HG03045 (cell line): ENCODE results near the gene IFNB1.

Experiments used
- ATAC-seq: cut with Tn5 transposase; IDR thresholded peaks from one replicate; pipeline ENCODE4 v1.9.1; 2021; ENCODE audit warnings: mild to moderate bottlenecking, moderate library complexity; ENCODE audit not compliant: unreplicated experiment

IFNB1 gene

DNA sequence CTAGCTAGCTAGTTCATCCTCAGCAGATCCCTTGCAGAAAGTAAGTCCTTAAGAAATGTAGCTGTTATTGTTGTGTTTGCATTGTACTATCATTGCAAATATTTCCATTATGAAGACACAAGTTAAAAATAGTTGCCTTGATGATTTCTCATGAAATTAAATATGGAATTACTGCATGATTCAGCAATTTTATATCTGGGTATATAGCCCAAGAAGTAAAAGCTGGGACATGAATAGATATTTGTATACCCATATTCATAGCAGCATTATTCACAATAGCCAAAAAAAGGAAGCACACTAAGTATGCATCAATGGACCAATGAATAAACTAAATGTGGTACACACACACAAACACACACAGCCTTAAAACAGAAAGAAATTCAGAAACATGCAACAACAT lies 6.8 kb downstream of the IFNB1 start:
- no peak for ATAC-seq

DNA sequence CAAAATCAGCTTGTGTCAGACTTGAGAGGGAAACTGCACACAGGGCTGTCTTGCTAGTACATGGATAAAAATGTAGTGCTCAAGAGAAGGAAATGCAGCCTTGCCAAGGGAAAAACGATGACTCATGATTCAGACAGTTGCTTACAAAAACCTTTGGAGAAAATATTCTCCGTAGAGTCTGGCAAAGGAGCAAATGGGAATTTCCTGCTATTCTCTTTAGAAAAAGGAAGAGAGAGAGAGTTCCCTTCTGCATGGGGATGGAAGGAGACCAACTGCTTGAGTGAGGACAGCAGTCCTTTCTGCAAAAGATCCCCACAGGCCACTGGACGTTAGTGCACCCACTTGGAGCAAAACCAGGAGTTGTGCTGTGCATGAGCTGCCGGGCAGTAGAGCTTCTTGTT lies 7.6 kb downstream of the IFNB1 start:
- ATAC-seq = no peak

DNA sequence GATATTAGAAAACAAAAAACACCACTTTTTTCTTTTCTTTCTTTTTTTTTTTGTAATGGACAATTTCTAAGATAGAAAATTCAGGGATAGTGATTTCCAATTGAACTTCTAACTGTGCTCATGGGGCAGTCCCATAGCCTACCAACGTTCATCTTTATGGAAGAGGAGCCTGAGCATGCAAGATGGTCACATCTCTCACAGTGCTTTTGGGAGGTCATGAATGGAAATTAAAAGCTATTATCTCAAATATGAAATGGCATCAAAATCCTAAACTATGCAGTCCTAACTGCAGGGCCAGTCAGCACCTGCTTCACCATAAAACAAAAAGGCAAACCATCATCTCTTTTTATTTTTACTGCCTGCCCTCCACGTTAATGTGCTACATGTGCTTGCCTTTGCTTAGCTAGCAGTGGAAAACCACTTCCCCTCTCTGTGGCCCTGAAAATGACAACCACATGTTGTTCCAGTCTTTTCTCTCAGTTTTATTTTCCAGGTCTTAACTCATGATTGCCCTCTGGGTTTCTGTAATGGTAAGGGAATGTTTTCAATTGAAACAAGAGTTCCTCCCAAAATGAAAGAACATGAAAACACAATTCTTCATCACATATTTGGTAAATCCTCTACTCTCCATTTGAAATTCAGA lies 16.7 kb downstream of the IFNB1 start:
- no peak for ATAC-seq

DNA sequence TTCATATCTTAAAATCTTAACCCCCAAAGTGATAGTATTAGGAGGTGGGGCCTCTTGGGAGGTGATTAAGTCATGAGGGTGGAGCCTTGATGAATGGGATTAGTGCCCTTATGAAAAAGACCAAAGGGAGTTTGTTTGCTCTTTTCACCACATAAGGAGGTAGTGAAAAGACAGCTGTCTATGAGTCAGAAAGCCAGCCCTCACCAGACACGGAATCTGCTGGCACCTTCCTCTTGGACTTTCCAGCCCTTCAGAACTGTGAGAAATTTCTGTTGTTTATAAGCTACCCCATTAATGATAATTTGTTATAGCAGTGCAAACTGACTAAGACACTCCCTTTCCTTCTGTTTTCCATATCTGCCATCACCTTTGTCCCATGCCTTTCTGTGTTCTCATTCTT lies 20.8 kb downstream of the IFNB1 start:
- no peak for ATAC-seq

DNA sequence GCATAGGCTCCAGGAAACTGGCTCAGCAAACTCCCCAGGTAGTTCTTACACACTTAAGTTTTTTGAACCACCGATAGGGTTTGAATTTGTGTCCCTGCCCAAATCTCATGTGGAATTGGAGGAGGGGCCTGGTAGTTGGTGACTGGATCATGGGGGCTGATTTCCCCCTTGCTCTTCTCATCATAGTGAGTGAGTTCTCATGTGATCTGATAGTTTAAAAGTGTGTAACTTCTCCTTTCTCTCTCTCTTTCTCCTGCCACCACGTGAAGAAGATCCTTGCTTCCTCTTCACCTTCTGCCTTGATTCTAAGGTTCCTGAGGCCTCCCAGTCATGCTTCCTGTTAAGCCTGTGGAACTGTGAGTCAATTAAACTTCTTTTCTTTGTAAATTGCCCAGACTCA lies 23.9 kb downstream of the IFNB1 start:
- ATAC-seq = no peak

DNA sequence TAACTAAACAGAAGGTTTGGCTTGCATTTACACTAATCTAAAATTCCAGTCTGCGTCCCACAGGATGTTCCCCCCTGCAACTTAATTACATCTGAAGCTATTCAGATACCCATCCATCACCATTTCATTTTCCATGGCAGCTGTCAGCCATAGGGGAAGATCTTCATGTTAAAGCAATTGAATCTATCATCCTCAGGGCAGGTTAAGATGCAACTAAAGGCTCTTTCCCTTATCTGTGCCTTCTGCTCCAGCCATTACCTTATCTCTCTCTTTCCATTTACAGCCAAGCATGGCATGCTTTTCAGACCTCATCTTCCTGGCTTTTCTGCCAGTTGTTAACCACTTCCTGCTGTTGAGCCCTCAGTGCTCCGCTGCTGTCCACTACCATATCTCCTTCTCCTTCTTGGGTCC lies 30.5 kb downstream of the IFNB1 start:
- ATAC-seq = no peak

DNA sequence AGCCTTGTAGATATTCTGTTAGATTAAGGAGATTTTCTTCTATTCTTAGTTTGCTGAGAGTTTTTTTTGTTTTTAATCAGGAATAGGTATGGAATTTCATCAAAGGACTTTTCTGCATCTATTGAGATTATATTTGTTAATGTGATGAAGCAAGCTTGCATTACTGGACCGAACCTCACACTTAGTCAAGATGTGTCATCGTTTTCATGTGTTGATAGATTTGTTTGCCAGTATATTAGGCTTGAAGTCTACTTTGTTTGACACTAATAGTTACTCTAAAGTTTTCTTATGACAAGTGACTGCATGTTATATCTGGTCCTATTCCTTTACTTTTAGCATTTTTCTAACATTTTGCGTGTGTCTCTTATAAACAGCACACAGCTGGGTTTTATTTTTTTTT lies 33.9 kb downstream of the IFNB1 start:
- ATAC-seq = no peak

DNA sequence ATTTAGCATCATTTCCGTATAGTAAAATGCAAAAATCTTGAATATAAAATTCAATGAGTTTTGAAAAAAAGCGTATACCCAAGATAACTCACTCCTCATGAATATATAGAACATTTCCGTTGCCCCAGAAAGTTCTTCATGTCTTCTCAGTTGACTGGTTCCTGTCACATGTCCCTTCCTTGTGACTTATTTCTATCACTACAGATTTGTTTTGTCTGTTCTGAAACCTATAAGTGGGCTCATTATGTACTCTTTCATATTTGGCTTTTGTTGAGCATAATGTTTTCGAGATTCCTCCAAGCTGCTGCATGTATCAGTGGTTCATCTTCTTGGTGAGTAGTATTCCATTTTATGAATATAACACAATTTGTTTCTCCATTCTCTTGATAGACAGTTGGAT lies 35.3 kb downstream of the IFNB1 start:
- no peak for ATAC-seq

DNA sequence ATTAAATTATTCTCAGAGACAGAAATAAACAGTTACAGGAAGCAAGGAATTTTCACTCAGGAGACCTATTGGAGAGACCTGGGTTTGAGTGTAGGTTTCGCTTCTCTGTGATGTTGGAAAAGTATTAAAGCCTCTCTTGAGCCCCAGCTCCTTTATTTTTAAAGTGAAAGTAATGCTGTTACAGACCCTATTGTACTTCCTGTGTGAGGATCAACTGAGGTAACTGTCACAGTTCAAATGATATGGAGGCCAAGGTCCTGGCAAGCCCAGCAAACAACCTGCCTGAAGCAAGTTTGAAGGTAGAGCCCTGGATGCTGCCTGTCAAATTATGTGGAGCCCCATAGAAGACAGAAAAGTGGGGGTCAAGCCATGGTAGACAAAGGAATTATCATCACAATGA lies 38.4 kb downstream of the IFNB1 start:
- ATAC-seq = no peak

DNA sequence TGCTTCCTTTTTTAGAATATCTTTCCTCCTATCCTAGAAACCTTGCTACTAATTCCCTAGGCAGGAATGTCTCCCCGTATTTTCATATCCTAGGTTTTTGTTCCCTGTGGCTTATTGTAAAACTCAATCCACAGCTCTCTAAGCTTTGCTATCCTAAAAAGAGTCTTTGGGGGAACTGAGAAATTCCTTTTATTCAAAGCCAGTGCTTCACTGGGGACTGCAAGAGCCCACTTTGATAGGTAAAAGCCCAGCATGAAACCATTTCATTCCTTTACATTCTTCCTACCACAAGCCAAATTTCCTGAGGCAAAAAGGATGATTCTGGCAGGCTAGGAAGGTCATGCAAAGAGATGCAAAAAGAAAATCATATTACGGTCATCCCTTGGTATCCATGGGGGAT lies 40.5 kb downstream of the IFNB1 start:
- no peak for ATAC-seq

DNA sequence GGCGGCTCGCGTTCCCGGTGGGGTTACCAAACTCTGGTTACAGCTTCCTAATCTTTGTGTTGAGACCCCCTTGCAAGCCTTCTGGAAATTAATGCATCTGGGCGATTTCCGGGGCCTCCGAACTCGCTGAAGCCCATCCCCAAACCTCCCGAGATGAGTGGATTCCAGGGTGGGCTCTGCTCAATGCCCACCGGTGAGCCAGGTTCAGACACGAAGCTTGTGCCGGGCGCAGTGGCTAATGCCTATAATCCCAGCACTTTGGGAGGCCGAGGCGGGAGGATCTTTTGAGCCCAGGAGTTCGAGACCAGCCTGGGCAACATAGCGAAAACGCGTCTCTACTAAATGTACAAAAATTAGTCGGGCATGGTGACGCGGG lies 45.9 kb downstream of the IFNB1 start:
- ATAC-seq = no peak

DNA sequence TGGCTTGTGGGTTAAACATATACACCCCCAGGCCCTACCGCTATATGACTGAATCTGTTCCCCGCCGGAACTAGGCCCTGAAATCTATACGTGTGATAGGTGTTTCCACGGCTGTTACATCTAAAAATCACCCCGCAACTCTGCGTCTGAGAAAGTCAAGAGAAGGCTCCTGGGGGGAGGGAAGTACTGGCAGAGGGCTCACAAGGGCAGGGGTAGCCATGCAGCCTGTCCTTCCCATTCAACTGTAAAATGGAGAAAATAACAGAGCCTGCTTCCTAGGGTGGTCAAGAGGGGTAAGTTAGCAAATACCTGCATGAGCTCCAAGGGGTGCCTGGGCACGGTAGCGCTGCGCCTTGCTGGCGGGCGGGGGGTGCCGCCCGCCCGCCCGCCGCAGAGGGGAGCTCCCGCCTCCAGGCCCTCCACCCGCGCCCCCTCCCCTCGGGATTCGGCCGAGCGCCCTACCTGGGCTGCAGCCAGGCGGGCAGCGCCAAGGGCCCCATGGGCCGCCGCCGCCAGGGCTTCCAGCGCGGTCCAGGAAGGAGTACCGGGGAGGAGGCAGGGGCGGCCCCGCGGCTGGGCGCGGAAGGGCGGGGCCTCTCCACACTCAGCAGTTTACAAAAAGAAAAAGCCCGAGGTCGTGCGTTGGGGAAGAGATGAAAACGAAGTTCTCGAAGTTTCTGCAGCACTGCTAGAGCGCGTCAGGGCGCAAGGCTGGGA lies 46.5 kb downstream of the IFNB1 start, which contains the start of gene HACD4:
Gene HACD4, minus strand, starts transcription at position 550 of the 717 bp plus-strand sequence. Its CDS starts 50 bp downstream, at position 500.
- ATAC-seq = peak; percentile 88

DNA sequence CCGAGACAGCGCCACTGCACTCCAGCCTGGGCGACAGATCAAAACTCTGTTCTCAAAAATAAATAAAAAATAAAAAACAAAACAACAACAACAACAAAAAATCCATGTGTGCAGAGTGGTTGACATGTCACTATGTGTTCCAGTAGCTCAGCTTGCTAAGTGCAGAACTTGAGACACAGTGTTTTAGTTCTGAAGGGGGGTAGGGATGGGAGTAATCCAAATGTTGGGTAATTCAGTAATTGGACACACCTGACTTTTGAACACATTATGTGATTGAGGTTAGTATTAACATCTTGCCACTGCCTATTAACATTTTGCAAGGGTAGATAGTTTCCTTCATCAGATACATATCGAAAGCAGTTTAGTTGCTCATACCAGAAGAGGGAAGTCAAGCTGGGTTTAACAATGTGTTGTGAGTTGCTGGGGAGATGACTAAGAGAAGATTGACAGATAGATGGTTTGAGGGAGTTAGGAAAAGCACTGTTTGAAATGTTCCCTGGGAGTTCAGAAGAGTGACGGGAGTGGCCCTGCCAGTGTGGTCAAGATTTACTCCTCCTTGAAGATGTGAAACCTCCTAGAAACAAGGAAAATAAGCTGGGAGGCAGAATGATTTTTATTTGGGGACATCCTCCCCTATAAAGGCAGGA lies 47.2 kb downstream of the IFNB1 start:
- peak; percentile 67 for ATAC-seq

DNA sequence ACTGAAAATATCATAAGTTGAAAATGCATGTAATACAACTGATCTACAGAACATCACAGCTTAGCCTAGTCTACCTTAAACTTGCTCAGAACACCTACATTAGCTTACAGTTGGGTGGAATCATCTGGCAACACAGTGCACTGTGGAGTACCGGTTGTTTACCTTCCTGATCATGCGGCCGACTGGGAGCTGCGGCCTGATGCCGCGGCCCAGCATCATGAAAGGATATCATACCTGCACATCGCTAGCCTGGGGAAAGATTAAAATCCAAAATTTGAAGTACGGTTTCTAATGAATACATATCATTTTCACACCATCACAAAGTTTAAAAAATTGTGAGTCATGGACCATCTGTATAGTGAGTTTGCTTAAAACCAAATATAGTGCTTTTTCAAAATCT lies 48.1 kb downstream of the IFNB1 start:
- ATAC-seq = no peak

DNA sequence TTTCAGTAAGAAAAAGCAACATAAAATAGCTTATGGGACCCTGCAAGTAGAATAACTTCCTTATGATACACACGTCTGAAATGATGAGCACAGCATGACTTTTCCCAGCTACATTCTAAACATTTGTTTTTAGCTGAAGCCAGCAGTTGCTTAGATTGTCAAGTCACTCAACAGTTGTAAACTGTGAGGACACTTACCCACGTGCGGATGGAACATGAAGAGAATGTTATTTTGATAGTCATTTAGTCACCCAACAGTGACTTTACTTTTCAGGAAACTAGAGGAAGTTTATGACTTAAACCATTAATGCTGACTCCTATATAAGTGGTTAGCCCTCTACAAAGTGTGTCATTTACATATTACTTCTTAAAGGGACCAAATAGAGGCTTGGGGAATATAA lies 49.3 kb downstream of the IFNB1 start:
- no peak for ATAC-seq

DNA sequence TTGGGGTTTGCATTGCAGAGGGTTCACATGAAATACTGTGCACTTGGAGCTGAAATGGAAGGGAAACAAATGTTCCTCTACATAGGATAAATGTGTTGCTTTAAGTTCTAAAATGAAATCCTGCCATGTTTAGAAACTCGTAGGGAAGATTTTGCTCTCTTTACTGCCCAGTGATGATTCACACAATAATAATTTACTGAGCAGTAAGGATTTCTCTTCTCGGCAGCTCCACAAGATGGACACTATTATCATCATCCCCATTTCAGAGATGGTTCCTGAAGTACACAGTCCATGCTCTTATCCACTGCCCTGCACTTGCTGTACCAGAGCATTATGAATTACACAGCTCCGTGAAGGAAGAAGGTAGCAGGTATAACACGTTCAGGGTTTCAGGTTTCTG lies 50.4 kb downstream of the IFNB1 start:
- ATAC-seq = no peak
